Mesendoderm (in vitro differentiated cells): ENCODE data around the gene NAA35.

ENCODE experiments used
- DNase-seq: peaks from one replicate; pipeline ENCODE4 v3.0.0; 2013
- H2AK5ac ChIP-seq: 2 replicates; pipeline ENCODE4 v1.6.1; 2013; ENCODE audit warnings: low read length, inconsistent platforms
- H2BK120ac ChIP-seq: 2 replicates; pipeline ENCODE4 v1.6.1; 2013; ENCODE audit warnings: low read depth, mild to moderate bottlenecking, low read length, moderate library complexity, mixed read lengths
- H2BK15ac ChIP-seq: replicated peaks from 2 replicates; pipeline ENCODE4 v1.6.1; 2013; ENCODE audit warnings: low read depth, mild to moderate bottlenecking, moderate library complexity
- H2BK5ac ChIP-seq: 2 replicates; pipeline ENCODE4 v1.6.1; 2013; ENCODE audit warnings: low read length, inconsistent platforms
- H3K18ac ChIP-seq: 2 replicates; pipeline ENCODE4 v1.6.1; 2013; ENCODE audit warnings: mild to moderate bottlenecking, low read length, mixed read lengths
- H3K23ac ChIP-seq: one replicate; pipeline ENCODE4 v1.6.1; 2013; ENCODE audit warnings: low read length
- H3K27ac ChIP-seq: 2 replicates; pipeline ENCODE4 v1.5.1; 2013; ENCODE audit warnings: low read depth, mild to moderate bottlenecking, inconsistent platforms, low read length, moderate library complexity
- H3K27me3 ChIP-seq: 2 replicates; pipeline ENCODE4 v1.6.1; 2013; ENCODE audit warnings: low read length, control low read depth, mild to moderate bottlenecking, inconsistent platforms; ENCODE audit not compliant: insufficient read depth, poor library complexity
- H3K36me3 ChIP-seq: 2 replicates; pipeline ENCODE4 v1.6.1; 2013; ENCODE audit warnings: low read length, inconsistent platforms; ENCODE audit not compliant: control insufficient read depth, insufficient read depth
- H3K4ac ChIP-seq: one replicate; pipeline ENCODE4 v1.6.1; 2013; ENCODE audit warnings: low read depth, mild to moderate bottlenecking, low read length, moderate library complexity
- H3K4me1 ChIP-seq: 2 replicates; pipeline ENCODE4 v1.6.1; 2013; ENCODE audit warnings: low read depth, low read length, inconsistent platforms; ENCODE audit not compliant: control insufficient read depth
- H3K4me2 ChIP-seq: 2 replicates; pipeline ENCODE4 v1.6.1; 2013; ENCODE audit warnings: low read length
- H3K4me3 ChIP-seq: 2 replicates; pipeline ENCODE4 v1.5.1; 2013; ENCODE audit warnings: mild to moderate bottlenecking, low read length
- H3K56ac ChIP-seq: one replicate; pipeline ENCODE4 v1.6.1; 2013; ENCODE audit warnings: low read length
- H3K79me1 ChIP-seq: 2 replicates; pipeline ENCODE4 v1.6.1; 2013; ENCODE audit warnings: low read length, inconsistent platforms
- H3K79me2 ChIP-seq: 2 replicates; pipeline ENCODE4 v1.6.1; 2013; ENCODE audit warnings: mild to moderate bottlenecking, low read length; ENCODE audit not compliant: control insufficient read depth, insufficient read depth
- H3K9ac ChIP-seq: 2 replicates; pipeline ENCODE4 v1.6.1; 2013; ENCODE audit warnings: low read length, inconsistent platforms
- H4K5ac ChIP-seq: one replicate; pipeline ENCODE4 v1.6.1; 2013; ENCODE audit warnings: low read length
- H4K8ac ChIP-seq: one replicate; pipeline ENCODE4 v1.6.1; 2013; ENCODE audit warnings: low read depth, mild to moderate bottlenecking, control low read depth, low read length, moderate library complexity
- WGBS: extraction: QIAGEN DNeasy Blood & Tissue Kit; methylation state at CpG from one replicate; pipeline ENCODE4 v1.1.7; 2013; ENCODE audit warnings: low lambda C conversion rate, missing lambda C conversion rate; ENCODE audit not compliant: insufficient coverage; ENCODE audit errors: extremely low coverage; 5-methylcytosine and 5-hydroxymethylcytosine counted together

Gene NAA35

DNA sequence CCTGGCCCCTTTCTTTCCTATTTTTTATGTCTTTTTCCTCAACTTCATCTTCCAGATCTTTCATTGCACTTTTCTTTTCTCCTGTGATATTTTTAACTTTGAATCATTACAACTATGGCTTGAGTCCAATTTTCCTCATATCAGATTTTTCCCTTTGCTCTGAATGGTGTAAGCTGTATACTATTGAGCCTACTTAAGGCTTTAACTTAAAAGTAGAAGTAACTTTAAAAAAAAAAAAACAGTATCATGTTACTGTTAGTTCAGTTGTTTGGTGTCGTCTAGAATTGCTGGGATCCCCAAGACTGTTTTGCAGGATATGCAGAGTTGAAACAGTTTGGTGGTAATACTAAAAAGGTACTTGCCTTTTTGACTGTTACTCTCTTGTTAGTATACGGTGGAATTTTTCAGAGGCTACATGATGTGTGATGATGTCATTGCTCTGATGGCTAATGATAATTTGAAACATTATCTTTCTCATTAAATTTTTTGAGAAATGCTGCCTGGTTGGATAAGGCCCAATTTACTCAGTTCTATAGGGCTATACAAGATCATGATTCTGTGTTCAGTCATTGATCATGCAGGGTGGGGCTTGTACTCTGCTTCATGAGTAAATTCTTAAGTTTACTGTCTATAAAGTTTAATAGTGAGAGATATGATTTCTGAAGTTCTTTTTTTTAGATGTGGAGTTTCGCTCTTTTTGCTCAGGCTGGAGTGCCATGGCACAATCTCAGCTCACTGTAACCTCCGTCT lies 8.8 kb downstream of the NAA35 start:
- Histone ChIP-seq H3K27ac (no peak overlapping the region), H3K4me1 (no peaks in the 10 kb centered on the region), H4K5ac (no peak overlapping the region), H3K56ac (no peak overlapping the region), H3K4me3 (no peak overlapping the region), H3K23ac (no peak overlapping the region), H3K4ac (no peak overlapping the region), H3K4me2 (no peak overlapping the region), H3K18ac (no peak overlapping the region), H3K36me3 (no peaks in the 10 kb centered on the region), H2AK5ac (no peak overlapping the region), H2BK5ac (no peak overlapping the region), H3K79me2 (peaks cover 65% of the 10 kb centered on the region), H4K8ac (no peak overlapping the region), H3K9ac (no peak overlapping the region), H2BK15ac (no peak overlapping the region), H3K79me1 (peaks cover 4% of the 10 kb centered on the region), H2BK120ac (no peak overlapping the region), H3K27me3 (no peaks in the 10 kb centered on the region)
- no CpG with 5 or more reads among the region's 4 CpGs for WGBS
- DNase-seq = no peak

DNA sequence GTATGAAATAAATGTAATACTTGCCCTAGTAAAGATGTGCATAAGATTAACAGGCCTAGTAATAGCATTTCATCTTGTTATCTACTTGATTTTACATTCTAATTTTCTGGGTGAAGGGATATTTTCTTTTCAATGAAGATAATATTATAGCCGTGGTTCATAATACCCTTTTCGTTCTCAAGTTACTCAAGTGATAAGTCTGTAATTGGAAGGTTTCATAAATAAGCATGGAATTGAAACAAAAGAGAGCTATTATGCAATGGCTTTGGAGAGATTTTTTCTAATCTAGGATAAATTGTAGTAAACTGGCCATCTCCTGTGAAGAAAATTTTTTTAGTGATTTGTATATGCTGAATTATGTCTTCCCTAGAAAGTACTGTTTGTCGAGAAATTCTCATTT lies 19.0 kb downstream of the NAA35 start:
- Histone ChIP-seq H3K4me1 (no peaks in the 10 kb centered on the region), H3K79me2 (peaks cover 7% of the 10 kb centered on the region), H2BK120ac (no peak overlapping the region), H3K79me1 (peaks cover 6% of the 10 kb centered on the region), H4K8ac (no peak overlapping the region), H2AK5ac (no peak overlapping the region), H3K4me2 (no peak overlapping the region), H2BK15ac (no peak overlapping the region), H3K56ac (no peak overlapping the region), H3K27ac (no peak overlapping the region), H2BK5ac (no peak overlapping the region), H3K9ac (no peak overlapping the region), H3K18ac (no peak overlapping the region), H3K4ac (no peak overlapping the region), H3K36me3 (no peaks in the 10 kb centered on the region), H3K23ac (no peak overlapping the region), H3K27me3 (no peaks in the 10 kb centered on the region), H4K5ac (no peak overlapping the region), H3K4me3 (no peak overlapping the region)
- no peak for DNase-seq
- WGBS = no CpG with 5 or more reads among the region's 3 CpGs

GRCh38 chr9:85960688-85961093 lies 19.7 kb downstream of the NAA35 start:
- Histone ChIP-seq H3K18ac (no peak overlapping the region), H3K9ac (no peak overlapping the region), H3K23ac (no peak overlapping the region), H4K8ac (no peak overlapping the region), H3K27ac (no peak overlapping the region), H3K4me1 (no peaks in the 10 kb centered on the region), H3K27me3 (no peaks in the 10 kb centered on the region), H3K79me1 (peaks cover 6% of the 10 kb centered on the region), H2BK5ac (no peak overlapping the region), H3K36me3 (no peaks in the 10 kb centered on the region), H4K5ac (no peak overlapping the region), H3K4me2 (no peak overlapping the region), H2BK120ac (no peak overlapping the region), H3K79me2 (peaks cover 5% of the 10 kb centered on the region), H2AK5ac (no peak overlapping the region), H3K4me3 (no peak overlapping the region), H3K56ac (no peak overlapping the region), H2BK15ac (no peak overlapping the region), H3K4ac (no peak overlapping the region)
- no peak for DNase-seq
- no CpG with 5 or more reads among the region's 3 CpGs for WGBS

DNA sequence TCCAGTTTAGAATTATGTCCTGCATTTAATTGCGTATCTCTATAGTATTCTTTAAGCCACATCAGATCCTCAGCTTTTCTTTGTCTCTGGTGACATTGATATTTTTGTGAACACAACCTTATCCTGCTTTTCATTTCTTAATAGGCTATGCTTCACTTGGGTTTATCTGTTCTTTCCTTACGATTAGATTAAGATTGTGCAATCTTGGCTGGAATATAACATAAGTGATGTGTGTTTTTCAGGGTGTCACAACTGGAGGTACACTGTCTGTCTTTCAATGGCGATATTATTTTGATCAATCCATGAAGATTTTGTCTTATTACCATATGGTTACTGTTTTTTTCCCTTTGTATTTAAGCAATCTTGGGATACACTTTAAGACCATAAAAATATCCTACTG lies 23.6 kb downstream of the NAA35 start:
- Histone ChIP-seq H3K23ac (no peak overlapping the region), H3K79me1 (peaks cover 2% of the 10 kb centered on the region), H2AK5ac (no peak overlapping the region), H2BK120ac (no peak overlapping the region), H3K4me1 (no peaks in the 10 kb centered on the region), H3K36me3 (no peaks in the 10 kb centered on the region), H3K79me2 (no peaks in the 10 kb centered on the region), H3K27me3 (no peaks in the 10 kb centered on the region), H3K4me2 (no peak overlapping the region), H3K4me3 (no peak overlapping the region), H3K4ac (no peak overlapping the region), H3K56ac (no peak overlapping the region), H3K9ac (no peak overlapping the region), H2BK15ac (no peak overlapping the region), H4K5ac (no peak overlapping the region), H4K8ac (no peak overlapping the region), H2BK5ac (no peak overlapping the region), H3K18ac (no peak overlapping the region), H3K27ac (no peak overlapping the region)
- no peak for DNase-seq
- no CpG with 5 or more reads among the region's 3 CpGs for WGBS

- DNase-seq = no peak
- Histone ChIP-seq H4K8ac (no peak overlapping the region), H3K56ac (no peak overlapping the region), H3K9ac (no peak overlapping the region), H3K4me2 (no peak overlapping the region), H4K5ac (no peak overlapping the region), H3K18ac (no peak overlapping the region), H3K4me3 (no peak overlapping the region), H3K27me3 (no peaks in the 10 kb centered on the region), H3K23ac (no peak overlapping the region), H2BK120ac (no peak overlapping the region), H3K4ac (no peak overlapping the region), H3K36me3 (no peaks in the 10 kb centered on the region), H2BK5ac (no peak overlapping the region), H3K79me1 (peaks cover 2% of the 10 kb centered on the region), H3K4me1 (no peaks in the 10 kb centered on the region), H2BK15ac (no peak overlapping the region), H3K27ac (no peak overlapping the region), H2AK5ac (no peak overlapping the region), H3K79me2 (no peaks in the 10 kb centered on the region)
- no CpG with 5 or more reads among the region's 3 CpGs for WGBS
Observed at GRCh38 chr9:85964949-85965348, 24.0 kb downstream of the NAA35 start.

DNA sequence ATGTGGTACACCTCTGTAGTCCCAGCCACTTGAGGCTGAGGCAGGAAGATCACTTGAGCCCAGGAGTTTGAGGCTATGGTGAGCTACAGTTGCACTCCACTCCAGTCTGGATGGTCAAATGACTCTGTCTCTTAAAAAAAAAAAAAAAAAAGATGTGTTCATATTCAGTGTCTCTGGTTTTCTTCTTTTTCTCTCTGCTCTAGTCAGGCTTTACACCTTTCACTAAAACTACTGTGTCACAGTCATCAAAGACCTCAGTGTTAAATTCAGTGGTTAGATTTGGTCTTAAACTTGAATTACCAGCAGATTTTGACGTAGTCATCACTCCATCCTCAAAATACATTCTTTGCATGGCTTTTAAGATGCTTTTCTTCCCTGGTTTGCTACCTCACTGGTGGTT lies 28.8 kb downstream of the NAA35 start:
- H2BK120ac ChIP-seq = no peak overlapping the region
- H4K8ac ChIP-seq = no peak overlapping the region
- H3K79me1 ChIP-seq = no peaks in the 10 kb centered on the region
- H2BK5ac ChIP-seq = no peak overlapping the region
- H3K23ac ChIP-seq = no peak overlapping the region
- H3K27ac ChIP-seq = no peak overlapping the region
- H3K56ac ChIP-seq = no peak overlapping the region
- no peaks in the 10 kb centered on the region for H3K79me2 ChIP-seq
- WGBS = no CpG with 5 or more reads among the region's 1 CpG
- no peak overlapping the region for H3K4me3 ChIP-seq
- H3K27me3 ChIP-seq = no peaks in the 10 kb centered on the region
- no peak overlapping the region for H3K4ac ChIP-seq
- H3K18ac ChIP-seq = no peak overlapping the region
- H3K4me2 ChIP-seq = no peak overlapping the region
- DNase-seq = no peak
- no peaks in the 10 kb centered on the region for H3K4me1 ChIP-seq
- no peak overlapping the region for H4K5ac ChIP-seq
- no peak overlapping the region for H2BK15ac ChIP-seq
- no peak overlapping the region for H2AK5ac ChIP-seq
- no peaks in the 10 kb centered on the region for H3K36me3 ChIP-seq
- H3K9ac ChIP-seq = no peak overlapping the region
